HEK293 (cell line): ENCODE data around the gene SH2D4B.

Experiments
- CTCF ChIA-PET: fragments of 350-600 bp; formaldehyde crosslinking; extraction: SDS; loops from one replicate; lab custom pipeline; 2021; ENCODE audit warnings: antibody characterized with exemption; lab: Yijun Ruan, JAX
- POLR2A ChIA-PET: fragments of 300-600 bp; formaldehyde crosslinking; extraction: SDS; loops from one replicate; lab custom pipeline; 2020; ENCODE audit warnings: antibody characterized with exemption, inconsistent platforms; lab: Yijun Ruan, JAX
- H3K27ac ChIP-seq: fragments of 200-500 bp; sonication (Bioruptor generic); 2 replicates; pipeline ENCODE4 v1.5.1; 2014; ENCODE audit warnings: low read depth, low read length, control low read depth, inconsistent platforms; ENCODE audit errors: extremely low read depth
- H3K36me3 ChIP-seq, 2 experiments: fragments of 200-500 bp in 1 of 2; sonication (Bioruptor generic) in 1 of 2; 1 replicate in 1 of 2; 2 replicates in 1 of 2; pipeline ENCODE4 v1.5.1; 2014 to 2017; ENCODE audit warnings: inconsistent platforms in 2 of 2, low read length in 2 of 2; ENCODE audit not compliant: control insufficient read depth in 2 of 2, insufficient read depth in 1 of 2
- H3K4me1 ChIP-seq: fragments of 200-500 bp; sonication (Bioruptor generic); 2 replicates; pipeline ENCODE4 v1.5.1; 2014; ENCODE audit warnings: mild to moderate bottlenecking, low read length, inconsistent platforms; ENCODE audit not compliant: control insufficient read depth, insufficient read depth
- H3K4me3 ChIP-seq: 2 replicates; pipeline ENCODE4 v1.5.1; 2011; ENCODE audit warnings: low read depth, mild to moderate bottlenecking, control low read depth, low read length, moderate library complexity
- H3K9me3 ChIP-seq: fragments of 200-500 bp; sonication (Bioruptor generic); 2 replicates; pipeline ENCODE4 v1.5.1; 2014; ENCODE audit warnings: low read depth, low read length, inconsistent platforms; ENCODE audit not compliant: control insufficient read depth, insufficient read depth
- ZFP41 ChIP-seq: fragments of 450-650 bp; formaldehyde crosslinking; IDR thresholded peaks from 2 replicates; pipeline ENCODE4 v1.5.1; 2016; ENCODE audit warnings: missing biosample characterization, missing genetic modification characterization, borderline replicate concordance
- ZIC2 ChIP-seq: fragments of 450-650 bp; formaldehyde crosslinking; IDR thresholded peaks from 2 replicates; pipeline ENCODE4 v1.5.1; 2016; ENCODE audit warnings: missing biosample characterization, missing genetic modification characterization
- ZNF133 ChIP-seq: fragments of 450-650 bp; formaldehyde crosslinking; IDR thresholded peaks from 2 replicates; pipeline ENCODE4 v1.5.1; 2016; ENCODE audit warnings: missing biosample characterization, missing genetic modification characterization
- ZNF223 ChIP-seq: fragments of 450-650 bp; formaldehyde crosslinking; IDR thresholded peaks from 2 replicates; pipeline ENCODE4 v1.5.1; 2016; ENCODE audit warnings: missing biosample characterization, missing genetic modification characterization
- ZNF426 ChIP-seq: fragments of 450-650 bp; formaldehyde crosslinking; IDR thresholded peaks from 2 replicates; pipeline ENCODE4 v1.5.1; 2017; ENCODE audit warnings: missing biosample characterization, missing genetic modification characterization, mild to moderate bottlenecking, inconsistent platforms, moderate library complexity
- ZNF501 ChIP-seq: fragments of 450-650 bp; formaldehyde crosslinking; IDR thresholded peaks from 2 replicates; pipeline ENCODE4 v1.5.1; 2016; ENCODE audit warnings: missing biosample characterization, missing genetic modification characterization
- ZNF548 ChIP-seq: fragments of 450-650 bp; formaldehyde crosslinking; IDR thresholded peaks from 2 replicates; pipeline ENCODE4 v1.5.1; 2016; ENCODE audit warnings: missing biosample characterization, missing genetic modification characterization
- ZNF610 ChIP-seq: fragments of 450-650 bp; formaldehyde crosslinking; IDR thresholded peaks from 2 replicates; pipeline ENCODE4 v1.5.1; 2016; ENCODE audit warnings: missing biosample characterization, missing genetic modification characterization, borderline replicate concordance
- ZSCAN23 ChIP-seq: fragments of 450-650 bp; formaldehyde crosslinking; IDR thresholded peaks from 2 replicates; pipeline ENCODE4 v1.5.1; 2016; ENCODE audit warnings: missing biosample characterization, missing genetic modification characterization
- TF ChIP-seq, protein P1 (sequence below): fragments of 450-650 bp; formaldehyde crosslinking; conservative IDR thresholded peaks from 2 replicates; pipeline ENCODE4 v1.5.1; 2016; ENCODE audit warnings: low read depth, missing biosample characterization, missing genetic modification characterization
- TF ChIP-seq, protein P2 (sequence below): fragments of 450-650 bp; formaldehyde crosslinking; IDR thresholded peaks from 2 replicates; pipeline ENCODE4 v1.5.1; 2016; ENCODE audit warnings: missing biosample characterization, missing genetic modification characterization

The SH2D4B gene

DNA sequence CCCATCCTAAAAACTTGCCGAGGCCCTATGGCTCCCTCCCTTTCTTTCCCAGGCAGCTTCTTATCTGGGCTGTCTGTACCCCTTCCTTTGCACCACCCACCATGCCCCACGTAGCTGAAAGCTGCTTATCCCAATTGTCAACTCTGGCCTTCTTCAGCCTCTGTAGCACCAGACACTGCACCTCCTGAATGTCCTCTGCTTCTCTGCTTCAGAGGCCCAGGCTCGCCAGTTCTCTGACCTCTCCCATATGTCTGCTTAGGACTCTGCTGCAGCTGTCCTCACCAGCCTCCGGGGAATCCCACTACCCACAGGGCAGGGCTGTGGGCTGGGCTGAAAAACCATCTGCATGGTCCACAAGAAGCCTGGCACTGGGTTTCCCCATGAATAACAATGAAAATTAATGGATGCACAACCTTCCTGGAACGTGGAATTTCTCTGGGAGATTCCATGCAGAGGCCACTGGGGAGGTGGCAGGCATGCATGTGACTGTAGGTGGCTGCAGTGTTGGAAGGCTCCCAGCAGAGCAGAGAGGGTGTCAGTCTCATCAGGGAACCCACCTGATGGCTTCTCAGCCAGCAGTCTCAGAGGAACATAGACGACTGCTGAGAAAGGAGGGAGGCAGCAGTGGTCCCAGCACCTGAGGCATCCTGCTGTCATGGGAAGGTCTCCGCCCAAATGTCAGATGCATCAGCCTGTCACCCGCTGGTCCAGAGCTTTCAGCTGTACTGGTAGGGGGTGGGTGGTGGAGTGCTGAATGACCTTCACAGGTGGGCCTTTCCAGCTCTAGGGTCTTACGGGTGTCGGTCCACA, 16.8 kb upstream of the SH2D4B start:
- Histone ChIP-seq H3K27ac (no peak overlapping the region), H3K4me3 (no peak overlapping the region), H3K36me3 (peaks cover 0 to 30% of the 10 kb centered on the region in 2 experiments; a peak in 1 of 3 replicates)
- POLR2A ChIA-PET, result no interaction called here
- CTCF ChIA-PET, result interaction anchor here (1.4 kb wide), 1 partner anchor 16 kb away, joined by 8 read pairs; no protein-coding TSS in a partner anchor
- TF ChIP-seq ZIC2, result peak; percentile 57
- TF ChIP-seq ZNF548 (tag by site-specific recombination), result no peak
- TF ChIP-seq, all 188 proteins: peak for 1
- Histone ChIP-seq H3K4me1 (no peaks in the 10 kb centered on the region), H3K9me3 (no peaks in the 10 kb centered on the region)

DNA sequence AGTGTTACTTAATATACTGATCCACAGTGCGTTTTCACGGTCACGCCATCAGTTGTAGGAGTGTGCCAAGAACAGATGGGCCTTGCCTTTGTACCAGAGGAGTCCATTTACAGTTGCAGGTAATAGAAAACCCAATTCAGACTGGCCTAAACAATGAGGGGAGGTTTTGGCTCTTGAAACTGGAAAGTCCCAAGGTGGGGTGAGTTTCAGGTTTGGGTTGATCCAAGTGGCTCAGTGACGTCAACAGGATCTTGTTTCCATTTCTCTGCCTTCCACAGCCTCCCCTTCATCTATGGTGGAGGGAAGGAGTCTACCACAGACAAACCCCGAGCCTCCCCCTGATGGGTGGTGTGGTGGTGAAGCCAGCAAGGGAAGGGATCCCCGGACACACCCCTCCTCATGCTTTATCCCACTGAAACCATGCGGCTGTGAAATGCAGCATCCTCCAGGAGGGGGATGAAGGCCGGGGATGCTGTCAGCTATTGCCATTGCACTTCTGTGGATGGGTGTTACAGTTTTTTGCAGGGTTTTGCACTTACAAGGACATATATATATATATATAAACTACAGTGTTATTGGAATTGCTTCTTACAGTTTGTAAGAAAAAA, 14.8 kb upstream of the SH2D4B start:
- no peak for TF ChIP-seq ZNF133 (tag by site-specific recombination)
- TF ChIP-seq ZNF610 (tag by site-specific recombination), result no peak
- no peak for TF ChIP-seq ZNF426 (tag by site-specific recombination)
- TF ChIP-seq, protein P1, sequence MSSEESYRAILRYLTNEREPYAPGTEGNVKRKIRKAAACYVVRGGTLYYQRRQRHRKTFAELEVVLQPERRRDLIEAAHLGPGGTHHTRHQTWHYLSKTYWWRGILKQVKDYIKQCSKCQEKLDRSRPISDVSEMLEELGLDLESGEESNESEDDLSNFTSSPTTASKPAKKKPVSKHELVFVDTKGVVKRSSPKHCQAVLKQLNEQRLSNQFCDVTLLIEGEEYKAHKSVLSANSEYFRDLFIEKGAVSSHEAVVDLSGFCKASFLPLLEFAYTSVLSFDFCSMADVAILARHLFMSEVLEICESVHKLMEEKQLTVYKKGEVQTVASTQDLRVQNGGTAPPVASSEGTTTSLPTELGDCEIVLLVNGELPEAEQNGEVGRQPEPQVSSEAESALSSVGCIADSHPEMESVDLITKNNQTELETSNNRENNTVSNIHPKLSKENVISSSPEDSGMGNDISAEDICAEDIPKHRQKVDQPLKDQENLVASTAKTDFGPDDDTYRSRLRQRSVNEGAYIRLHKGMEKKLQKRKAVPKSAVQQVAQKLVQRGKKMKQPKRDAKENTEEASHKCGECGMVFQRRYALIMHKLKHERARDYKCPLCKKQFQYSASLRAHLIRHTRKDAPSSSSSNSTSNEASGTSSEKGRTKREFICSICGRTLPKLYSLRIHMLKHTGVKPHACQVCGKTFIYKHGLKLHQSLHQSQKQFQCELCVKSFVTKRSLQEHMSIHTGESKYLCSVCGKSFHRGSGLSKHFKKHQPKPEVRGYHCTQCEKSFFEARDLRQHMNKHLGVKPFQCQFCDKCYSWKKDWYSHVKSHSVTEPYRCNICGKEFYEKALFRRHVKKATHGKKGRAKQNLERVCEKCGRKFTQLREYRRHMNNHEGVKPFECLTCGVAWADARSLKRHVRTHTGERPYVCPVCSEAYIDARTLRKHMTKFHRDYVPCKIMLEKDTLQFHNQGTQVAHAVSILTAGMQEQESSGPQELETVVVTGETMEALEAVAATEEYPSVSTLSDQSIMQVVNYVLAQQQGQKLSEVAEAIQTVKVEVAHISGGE (tag by site-specific recombination), result no peak
- no peak for TF ChIP-seq ZNF223 (tag by site-specific recombination)
- TF ChIP-seq ZFP41 (tag by site-specific recombination), result no peak
- TF ChIP-seq, protein P2, sequence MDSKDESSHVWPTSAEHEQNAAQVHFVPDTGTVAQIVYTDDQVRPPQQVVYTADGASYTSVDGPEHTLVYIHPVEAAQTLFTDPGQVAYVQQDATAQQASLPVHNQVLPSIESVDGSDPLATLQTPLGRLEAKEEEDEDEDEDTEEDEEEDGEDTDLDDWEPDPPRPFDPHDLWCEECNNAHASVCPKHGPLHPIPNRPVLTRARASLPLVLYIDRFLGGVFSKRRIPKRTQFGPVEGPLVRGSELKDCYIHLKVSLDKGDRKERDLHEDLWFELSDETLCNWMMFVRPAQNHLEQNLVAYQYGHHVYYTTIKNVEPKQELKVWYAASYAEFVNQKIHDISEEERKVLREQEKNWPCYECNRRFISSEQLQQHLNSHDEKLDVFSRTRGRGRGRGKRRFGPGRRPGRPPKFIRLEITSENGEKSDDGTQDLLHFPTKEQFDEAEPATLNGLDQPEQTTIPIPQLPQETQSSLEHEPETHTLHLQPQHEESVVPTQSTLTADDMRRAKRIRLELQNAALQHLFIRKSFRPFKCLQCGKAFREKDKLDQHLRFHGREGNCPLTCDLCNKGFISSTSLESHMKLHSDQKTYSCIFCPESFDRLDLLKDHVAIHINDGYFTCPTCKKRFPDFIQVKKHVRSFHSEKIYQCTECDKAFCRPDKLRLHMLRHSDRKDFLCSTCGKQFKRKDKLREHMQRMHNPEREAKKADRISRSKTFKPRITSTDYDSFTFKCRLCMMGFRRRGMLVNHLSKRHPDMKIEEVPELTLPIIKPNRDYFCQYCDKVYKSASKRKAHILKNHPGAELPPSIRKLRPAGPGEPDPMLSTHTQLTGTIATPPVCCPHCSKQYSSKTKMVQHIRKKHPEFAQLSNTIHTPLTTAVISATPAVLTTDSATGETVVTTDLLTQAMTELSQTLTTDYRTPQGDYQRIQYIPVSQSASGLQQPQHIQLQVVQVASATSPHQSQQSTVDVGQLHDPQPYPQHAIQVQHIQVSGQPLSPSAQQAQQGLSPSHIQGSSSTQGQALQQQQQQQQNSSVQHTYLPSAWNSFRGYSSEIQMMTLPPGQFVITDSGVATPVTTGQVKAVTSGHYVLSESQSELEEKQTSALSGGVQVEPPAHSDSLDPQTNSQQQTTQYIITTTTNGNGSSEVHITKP (tag by site-specific recombination), result peak; percentile 86
- Histone ChIP-seq H3K4me3 (no peak overlapping the region), H3K4me1 (no peaks in the 10 kb centered on the region), H3K36me3 (peaks cover 0 to 11% of the 10 kb centered on the region in 2 experiments; a peak in 1 of 3 replicates), H3K27ac (no peak overlapping the region), H3K9me3 (no peaks in the 10 kb centered on the region)
- CTCF ChIA-PET, result interaction anchor here (0.6 to 1.2 kb wide), 3 partner anchors 10 to 113 kb away, joined by 3 read pairs; no protein-coding TSS in a partner anchor
- POLR2A ChIA-PET, result interaction anchor here (0.7 kb wide), 1 partner anchor 17 kb away, joined by 3 read pairs; no protein-coding TSS in a partner anchor

DNA sequence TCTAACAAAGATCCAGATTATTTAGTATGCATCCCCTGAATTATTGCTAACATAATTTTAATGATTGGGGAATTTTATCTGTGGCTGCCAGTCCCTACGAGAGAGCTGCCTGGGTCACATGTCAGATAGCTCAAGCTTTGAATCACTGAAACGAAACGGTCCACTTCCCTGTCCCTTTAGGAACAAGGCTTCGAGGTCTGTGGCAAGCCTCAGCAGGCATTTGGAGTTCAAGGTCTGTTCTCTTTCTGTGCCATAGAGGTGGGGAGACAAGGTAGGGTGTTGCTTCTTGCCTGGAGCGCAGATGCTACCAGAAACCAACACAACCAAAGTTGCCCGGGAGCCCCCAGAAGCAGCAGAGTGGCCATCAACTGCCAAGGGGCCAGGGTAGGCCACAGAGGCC, 13.9 kb upstream of the SH2D4B start:
- Histone ChIP-seq H3K9me3 (no peaks in the 10 kb centered on the region), H3K4me3 (no peak overlapping the region), H3K4me1 (no peaks in the 10 kb centered on the region), H3K27ac (no peak overlapping the region), H3K36me3 (peaks cover 0 to 2% of the 10 kb centered on the region in 2 experiments; a peak in 1 of 3 replicates)
- TF ChIP-seq ZNF501 (tag by site-specific recombination), result no peak
- TF ChIP-seq ZSCAN23 (tag by site-specific recombination), result no peak
- CTCF ChIA-PET, result interaction anchor here (0.7 to 1.2 kb wide), 2 partner anchors 11 to 114 kb away, joined by 3 read pairs; no protein-coding TSS in a partner anchor
- POLR2A ChIA-PET, result interaction anchor here (0.7 kb wide), 1 partner anchor 16 kb away, joined by 3 read pairs; no protein-coding TSS in a partner anchor
